HG02642 (cell line): ENCODE results near the gene ENGASE.

Experiments
- ATAC-seq: cut with Tn5 transposase; IDR thresholded peaks from one replicate; pipeline ENCODE4 v1.9.1; 2021; ENCODE audit warnings: mild to moderate bottlenecking; ENCODE audit not compliant: unreplicated experiment, poor library complexity

Gene ENGASE

GRCh38 chr17:79090443-79091225, 16.0 kb downstream of the ENGASE start:
- no peak for ATAC-seq

- no peak for ATAC-seq
These were observed 16.6 kb downstream of the ENGASE start for GRCh38 chr17:79091226-79091670.

GRCh38 chr17:79092567-79092966, 17.9 kb downstream of the ENGASE start:
- ATAC-seq: no peak

GRCh38 chr17:79093270-79093669, 18.6 kb downstream of the ENGASE start:
- no peak for ATAC-seq

GRCh38 chr17:79094261-79094660, 19.6 kb downstream of the ENGASE start:
- ATAC-seq: no peak

GRCh38 chr17:79095345-79096055, 20.9 kb downstream of the ENGASE start:
- no peak for ATAC-seq

GRCh38 chr17:79096477-79096876, 21.9 kb downstream of the ENGASE start:
- no peak for ATAC-seq

GRCh38 chr17:79097226-79098055, 22.8 kb downstream of the ENGASE start:
- no peak for ATAC-seq

- ATAC-seq: no peak
These were observed 23.8 kb downstream of the ENGASE start for GRCh38 chr17:79098282-79098867.

GRCh38 chr17:79100405-79100804, 25.8 kb downstream of the ENGASE start:
- no peak for ATAC-seq

- no peak for ATAC-seq
These were observed 26.6 kb downstream of the ENGASE start for GRCh38 chr17:79101111-79101673.

GRCh38 chr17:79102214-79102613, 27.6 kb downstream of the ENGASE start:
- ATAC-seq: no peak

GRCh38 chr17:79104898-79105600, 30.4 kb downstream of the ENGASE start:
- ATAC-seq: no peak

GRCh38 chr17:79105937-79106336, 31.3 kb downstream of the ENGASE start:
- no peak for ATAC-seq

- ATAC-seq: no peak
These were observed 32.3 kb downstream of the ENGASE start for GRCh38 chr17:79106958-79107357.

- ATAC-seq: no peak
These were observed 33.0 kb downstream of the ENGASE start for GRCh38 chr17:79107499-79108231.

GRCh38 chr17:79108232-79108850, 33.7 kb downstream of the ENGASE start:
- ATAC-seq: no peak

GRCh38 chr17:79108870-79109269, 34.2 kb downstream of the ENGASE start:
- no peak for ATAC-seq
